H9 (cell line): Measurements from ENCODE around the gene RBP4. TPM values are rescaled to one million over a fixed set of nuclear protein-coding genes. Genes with fewer than 3 reads are reported as not detected.

ENCODE experiments used
- DNase-seq: peaks from one replicate; pipeline ENCODE4 v3.0.0-alpha.2; 2017
- H2AFZ ChIP-seq: one replicate; pipeline ENCODE4 v1.6.1; 2013; ENCODE audit warnings: mild to moderate bottlenecking, low read length, control low read depth, moderate library complexity
- H2AK5ac ChIP-seq: 2 replicates; pipeline ENCODE4 v1.6.1; 2013; ENCODE audit warnings: low read length, control low read depth, mixed read lengths; ENCODE audit not compliant: insufficient read length
- H2BK120ac ChIP-seq: one replicate; pipeline ENCODE4 v1.6.1; 2013; ENCODE audit warnings: low read depth, mild to moderate bottlenecking, low read length, control low read depth, inconsistent platforms; ENCODE audit not compliant: poor library complexity, severe bottlenecking
- H2BK12ac ChIP-seq: 2 replicates; pipeline ENCODE4 v1.6.1; 2013; ENCODE audit warnings: low read length, control low read depth, mixed read lengths, low read depth; ENCODE audit not compliant: insufficient read length
- H2BK15ac ChIP-seq: 2 replicates; pipeline ENCODE4 v1.6.1; 2013; ENCODE audit warnings: low read depth, low read length, control low read depth
- H2BK20ac ChIP-seq: one replicate; pipeline ENCODE4 v1.6.1; 2013; ENCODE audit warnings: low read depth, mild to moderate bottlenecking, low read length, control low read depth, inconsistent platforms; ENCODE audit not compliant: poor library complexity, severe bottlenecking
- H2BK5ac ChIP-seq: 2 replicates; pipeline ENCODE4 v1.6.1; 2013; ENCODE audit warnings: low read length, control low read depth, mixed read lengths; ENCODE audit not compliant: insufficient read length
- H3K14ac ChIP-seq: 2 replicates; pipeline ENCODE4 v1.6.1; 2013; ENCODE audit warnings: low read length, control low read depth; ENCODE audit not compliant: insufficient read depth
- H3K18ac ChIP-seq: 2 replicates; pipeline ENCODE4 v1.6.1; 2013; ENCODE audit warnings: low read depth, mild to moderate bottlenecking, mixed read lengths, low read length, control low read depth; ENCODE audit not compliant: insufficient read length
- H3K23ac ChIP-seq: 2 replicates; pipeline ENCODE4 v1.6.1; 2013; ENCODE audit warnings: low read length, control low read depth, mixed read lengths, low read depth; ENCODE audit not compliant: insufficient read length
- H3K23me2 ChIP-seq: 2 replicates; pipeline ENCODE4 v1.6.1; 2013; ENCODE audit warnings: low read depth, mild to moderate bottlenecking, mixed read lengths, low read length, control low read depth; ENCODE audit not compliant: insufficient read length, poor library complexity, severe bottlenecking
- H3K27ac ChIP-seq: 2 replicates; pipeline ENCODE4 v1.5.1; 2013; ENCODE audit warnings: low read length, control low read depth, mixed read lengths, low read depth; ENCODE audit not compliant: insufficient read length
- H3K27me3 ChIP-seq: 2 replicates; pipeline ENCODE4 v1.6.1; 2013; ENCODE audit warnings: low read length, control low read depth, inconsistent platforms; ENCODE audit not compliant: insufficient read depth
- H3K4ac ChIP-seq: 2 replicates; pipeline ENCODE4 v1.6.1; 2013; ENCODE audit warnings: low read depth, mild to moderate bottlenecking, control low read depth, inconsistent platforms, low read length, moderate library complexity
- H3K4me1 ChIP-seq: 2 replicates; pipeline ENCODE4 v1.6.1; 2013; ENCODE audit warnings: low read length, control low read depth, inconsistent platforms; ENCODE audit not compliant: insufficient read depth
- H3K4me2 ChIP-seq: 2 replicates; pipeline ENCODE4 v1.6.1; 2013; ENCODE audit warnings: low read length, control low read depth, mixed read lengths; ENCODE audit not compliant: insufficient read length, insufficient read depth
- H3K56ac ChIP-seq: 2 replicates; pipeline ENCODE4 v1.6.1; 2013; ENCODE audit warnings: low read depth, mild to moderate bottlenecking, mixed read lengths, low read length, control low read depth; ENCODE audit not compliant: insufficient read length
- H3K79me1 ChIP-seq: 2 replicates; pipeline ENCODE4 v1.6.1; 2013; ENCODE audit warnings: low read depth, mild to moderate bottlenecking, moderate library complexity, low read length, control low read depth, inconsistent platforms; ENCODE audit not compliant: insufficient read depth, poor library complexity, severe bottlenecking
- H3K79me2 ChIP-seq: 2 replicates; pipeline ENCODE4 v1.6.1; 2013; ENCODE audit warnings: low read length, control low read depth, inconsistent platforms; ENCODE audit not compliant: insufficient read depth
- H3K9ac ChIP-seq: 2 replicates; pipeline ENCODE4 v1.6.1; 2013; ENCODE audit warnings: low read length, control low read depth, mixed read lengths; ENCODE audit not compliant: insufficient read length; ENCODE audit errors: extremely low read depth
- H3K9me3 ChIP-seq: one replicate; pipeline ENCODE4 v1.6.1; 2013; ENCODE audit warnings: low read depth, low read length, inconsistent platforms; ENCODE audit not compliant: control insufficient read depth
- H3T11ph ChIP-seq: one replicate; pipeline ENCODE4 v1.6.1; 2013; ENCODE audit warnings: mild to moderate bottlenecking, low read length, control low read depth, inconsistent platforms
- H4K20me1 ChIP-seq: one replicate; pipeline ENCODE4 v1.6.1; 2013; ENCODE audit not compliant: control insufficient read depth, insufficient read length, insufficient read depth
- H4K5ac ChIP-seq: 2 replicates; pipeline ENCODE4 v1.6.1; 2013; ENCODE audit warnings: low read depth, mild to moderate bottlenecking, mixed read lengths, low read length, control low read depth; ENCODE audit not compliant: insufficient read length
- H4K8ac ChIP-seq: replicated peaks from 2 replicates; pipeline ENCODE4 v1.6.1; 2013; ENCODE audit warnings: low read length, control low read depth, mixed read lengths, low read depth; ENCODE audit not compliant: insufficient read length
- H4K91ac ChIP-seq: 2 replicates; pipeline ENCODE4 v1.6.1; 2013; ENCODE audit warnings: low read depth, mild to moderate bottlenecking, moderate library complexity, mixed read lengths, low read length, control low read depth; ENCODE audit not compliant: insufficient read length
- H3K27ac Mint-ChIP-seq, 3 experiments: 2 replicates in 2 of 3; 3 replicates in 1 of 3; pipeline ENCODE4 v1.8.0; 2020 to 2021; ENCODE audit warnings: mixed read lengths in 3 of 3, mild to moderate bottlenecking in 1 of 3, moderate library complexity in 1 of 3
- H3K27me3 Mint-ChIP-seq: 2 replicates; pipeline ENCODE4 v1.8.0; 2021; ENCODE audit warnings: low read depth, mild to moderate bottlenecking, moderate library complexity, mixed read lengths
- H3K36me3 Mint-ChIP-seq, 3 experiments: 2 replicates in 2 of 3; 3 replicates in 1 of 3; pipeline ENCODE4 v1.8.0; 2020 to 2021; ENCODE audit warnings: low read depth in 3 of 3, mixed read lengths in 3 of 3; ENCODE audit not compliant: insufficient read depth in 1 of 3
- H3K4me1 Mint-ChIP-seq, 2 experiments: 2 replicates each; pipeline ENCODE4 v1.8.0; 2020; ENCODE audit warnings: mixed read lengths in 2 of 2
- H3K4me3 Mint-ChIP-seq, 2 experiments: 2 replicates in 1 of 2; 3 replicates in 1 of 2; pipeline ENCODE4 v1.8.0; 2020 to 2021; ENCODE audit warnings: mild to moderate bottlenecking in 2 of 2, mixed read lengths in 2 of 2, moderate library complexity in 1 of 2
- H3K9me3 Mint-ChIP-seq, 2 experiments: 2 replicates in 1 of 2; 3 replicates in 1 of 2; pipeline ENCODE4 v1.8.0; 2020; ENCODE audit warnings: mild to moderate bottlenecking in 2 of 2, mixed read lengths in 2 of 2, moderate library complexity in 1 of 2
- CTCF ChIP-seq: fragments of 200-600 bp; sonication (generic); conservative IDR thresholded peaks from 3 replicates; pipeline ENCODE4 v1.8.0; 2021; ENCODE audit warnings: antibody characterized with exemption, mild to moderate bottlenecking
- WGBS: extraction: QIAGEN DNeasy Blood & Tissue Kit; methylation state at CpG from one replicate; pipeline ENCODE4 v1.1.7; 2013; ENCODE audit warnings: missing lambda C conversion rate, low lambda C conversion rate, mixed read lengths; ENCODE audit not compliant: insufficient read length; ENCODE audit errors: extremely low coverage; 5-methylcytosine and 5-hydroxymethylcytosine counted together
- total RNA-seq: library from RNA; stranded (reverse); gene quantifications from 2 replicates; pipeline ENCODE4 v1.2.1, GENCODE V29; 2021

The RBP4 gene
- total RNA-seq, 1 experiment from 2014 or later, result not detected

GRCh38 chr10:93596539-93596938 is 4.5 kb downstream of the RBP4 start:
- no peak overlapping the region for H3T11ph ChIP-seq
- no peak overlapping the region for H2AFZ ChIP-seq
- no peaks in the 10 kb centered on the region for H3K79me1 ChIP-seq
- H3K36me3 Mint-ChIP-seq, result no peaks in the 10 kb centered on the region
- no peak overlapping the region for H2BK5ac ChIP-seq
- H3K4me1 Mint-ChIP-seq, result peaks cover 16% of the 10 kb centered on the region in 2 experiments
- H3K4me2 ChIP-seq, result no peak overlapping the region
- no peak overlapping the region for H4K8ac ChIP-seq
- no peak overlapping the region for H3K27ac Mint-ChIP-seq
- peak; percentile 72 for TF ChIP-seq CTCF
- DNase-seq, result peak; percentile 73
- no peak overlapping the region for H3K4me3 Mint-ChIP-seq
- H4K91ac ChIP-seq, result no peak overlapping the region
- H3K9me3 Mint-ChIP-seq, result no peaks in the 10 kb centered on the region
- peaks cover 11% of the 10 kb centered on the region for H3K27me3 ChIP-seq
- no peak overlapping the region for H4K5ac ChIP-seq
- H3K56ac ChIP-seq, result no peak overlapping the region
- no peak overlapping the region for H2BK15ac ChIP-seq
- H3K18ac ChIP-seq, result no peak overlapping the region
- WGBS, result no CpG with 5 or more reads among the region's 4 CpGs
- H2BK120ac ChIP-seq, result no peak overlapping the region
- H3K23me2 ChIP-seq, result peaks cover 5% of the 10 kb centered on the region
- H3K27ac ChIP-seq, result no peak overlapping the region
- H2BK20ac ChIP-seq, result no peak overlapping the region
- no peak overlapping the region for H3K4ac ChIP-seq
- H3K27me3 Mint-ChIP-seq, result peaks cover 47% of the 10 kb centered on the region
- no peaks in the 10 kb centered on the region for H4K20me1 ChIP-seq
- peak overlapping the region; percentile 68; the same call in 1 of the 2 replicates for H3K14ac ChIP-seq
- H3K9me3 ChIP-seq, result no peaks in the 10 kb centered on the region
- no peak overlapping the region for H2BK12ac ChIP-seq
- no peak overlapping the region for H3K9ac ChIP-seq
- no peaks in the 10 kb centered on the region; the same call in 1 of the 2 replicates for H3K4me1 ChIP-seq
- H3K79me2 ChIP-seq, result no peaks in the 10 kb centered on the region
- no peak overlapping the region for H3K23ac ChIP-seq
- H2AK5ac ChIP-seq, result no peak overlapping the region
